ENCODE data around the gene AGXT. TPM values are rescaled to one million over a fixed set of nuclear protein-coding genes. Genes with fewer than 3 reads are reported as not detected.

Gene AGXT
- total RNA-seq, 1 experiment from 2014 or later: not detected

GRCh38 chr2:240852671-240853314, 15.8 kb upstream of the AGXT start:
- Histone ChIP-seq H3K36me3 (replicated peaks; ENCODE audit: control insufficient read depth, insufficient read depth, low read length) (no peaks in the 10 kb centered on the region), H3K27me3 (ENCODE audit: control insufficient read depth, insufficient read depth, low read length) (no peaks in the 10 kb centered on the region), H3K4me3 (ENCODE audit: insufficient read depth, low read depth, low read length) (no peak overlapping the region)
- DNase-seq: peak; percentile 34

- DNase-seq: no peak
- H3K4me3 ChIP-seq (ENCODE audit: insufficient read depth, low read depth, low read length): no peak overlapping the region
- no peaks in the 10 kb centered on the region for H3K27me3 ChIP-seq (ENCODE audit: control insufficient read depth, insufficient read depth, low read length)
- no peaks in the 10 kb centered on the region for H3K36me3 ChIP-seq (replicated peaks; ENCODE audit: control insufficient read depth, insufficient read depth, low read length)
Observed at GRCh38 chr2:240855670-240856069, 13.0 kb upstream of the AGXT start.

GRCh38 chr2:240856151-240856980, 12.3 kb upstream of the AGXT start:
- DNase-seq: peak; percentile 93
- Histone ChIP-seq H3K27me3 (ENCODE audit: control insufficient read depth, insufficient read depth, low read length) (no peaks in the 10 kb centered on the region), H3K4me3 (ENCODE audit: insufficient read depth, low read depth, low read length) (no peak overlapping the region), H3K36me3 (replicated peaks; ENCODE audit: control insufficient read depth, insufficient read depth, low read length) (no peaks in the 10 kb centered on the region)

GRCh38 chr2:240857039-240858008, 11.3 kb upstream of the AGXT start:
- Histone ChIP-seq H3K4me3 (ENCODE audit: insufficient read depth, low read depth, low read length) (no peak overlapping the region), H3K27me3 (ENCODE audit: control insufficient read depth, insufficient read depth, low read length) (no peaks in the 10 kb centered on the region), H3K36me3 (replicated peaks; ENCODE audit: control insufficient read depth, insufficient read depth, low read length) (no peaks in the 10 kb centered on the region)
- DNase-seq: peak; percentile 42

GRCh38 chr2:240858321-240858720, 10.3 kb upstream of the AGXT start:
- DNase-seq: peak; percentile 22

GRCh38 chr2:240858871-240859270, 9.8 kb upstream of the AGXT start:
- no peak for DNase-seq
- no peaks in the 10 kb centered on the region for H3K27me3 ChIP-seq (ENCODE audit: control insufficient read depth, insufficient read depth, low read length)

More at GRCh38 chr2:240858321-240858720, 10.3 kb upstream of the AGXT start:
- H3K36me3 ChIP-seq (replicated peaks; ENCODE audit: control insufficient read depth, insufficient read depth, low read length): no peaks in the 10 kb centered on the region
- no peaks in the 10 kb centered on the region for H3K27me3 ChIP-seq (ENCODE audit: control insufficient read depth, insufficient read depth, low read length)
- no peak overlapping the region for H3K4me3 ChIP-seq (ENCODE audit: insufficient read depth, low read depth, low read length)

GRCh38 chr2:240861547-240861946, 7.1 kb upstream of the AGXT start:
- no peak for DNase-seq
- no peaks in the 10 kb centered on the region for H3K27me3 ChIP-seq (ENCODE audit: control insufficient read depth, insufficient read depth, low read length)
- H3K4me3 ChIP-seq (ENCODE audit: insufficient read depth, low read depth, low read length): no peak overlapping the region
- no peaks in the 10 kb centered on the region for H3K36me3 ChIP-seq (replicated peaks; ENCODE audit: control insufficient read depth, insufficient read depth, low read length)

More at GRCh38 chr2:240858871-240859270, 9.8 kb upstream of the AGXT start:
- Histone ChIP-seq H3K36me3 (replicated peaks; ENCODE audit: control insufficient read depth, insufficient read depth, low read length) (no peaks in the 10 kb centered on the region), H3K4me3 (ENCODE audit: insufficient read depth, low read depth, low read length) (no peak overlapping the region)

GRCh38 chr2:240864475-240864874, 4.1 kb upstream of the AGXT start:
- H3K4me3 ChIP-seq (ENCODE audit: insufficient read depth, low read depth, low read length): no peak overlapping the region
- H3K36me3 ChIP-seq (replicated peaks; ENCODE audit: control insufficient read depth, insufficient read depth, low read length): no peaks in the 10 kb centered on the region
- DNase-seq: no peak
- no peaks in the 10 kb centered on the region for H3K27me3 ChIP-seq (ENCODE audit: control insufficient read depth, insufficient read depth, low read length)

GRCh38 chr2:240865391-240865790, 3.2 kb upstream of the AGXT start:
- Histone ChIP-seq H3K36me3 (replicated peaks; ENCODE audit: control insufficient read depth, insufficient read depth, low read length) (no peaks in the 10 kb centered on the region), H3K4me3 (ENCODE audit: insufficient read depth, low read depth, low read length) (no peak overlapping the region), H3K27me3 (ENCODE audit: control insufficient read depth, insufficient read depth, low read length) (no peaks in the 10 kb centered on the region)
- DNase-seq: no peak

GRCh38 chr2:240869109-240869955, 708 bp downstream of the AGXT start:
- no peaks in the 10 kb centered on the region for H3K27me3 ChIP-seq (ENCODE audit: control insufficient read depth, insufficient read depth, low read length)
- peak; percentile 63 for DNase-seq
- H3K4me3 ChIP-seq (ENCODE audit: insufficient read depth, low read depth, low read length): no peak overlapping the region
- no peaks in the 10 kb centered on the region for H3K36me3 ChIP-seq (replicated peaks; ENCODE audit: control insufficient read depth, insufficient read depth, low read length)

- no peaks in the 10 kb centered on the region for H3K27me3 ChIP-seq (ENCODE audit: control insufficient read depth, insufficient read depth, low read length)
- peak; percentile 49 for DNase-seq
- H3K4me3 ChIP-seq (ENCODE audit: insufficient read depth, low read depth, low read length): no peak overlapping the region
- no peaks in the 10 kb centered on the region for H3K36me3 ChIP-seq (replicated peaks; ENCODE audit: control insufficient read depth, insufficient read depth, low read length)
Observed at GRCh38 chr2:240869956-240870875, 1.6 kb downstream of the AGXT start.

- H3K27me3 ChIP-seq (ENCODE audit: control insufficient read depth, insufficient read depth, low read length): no peaks in the 10 kb centered on the region
- H3K4me3 ChIP-seq (ENCODE audit: insufficient read depth, low read depth, low read length): no peak overlapping the region
- H3K36me3 ChIP-seq (replicated peaks; ENCODE audit: control insufficient read depth, insufficient read depth, low read length): no peaks in the 10 kb centered on the region
- peak; percentile 54 for DNase-seq
Observed at GRCh38 chr2:240871071-240871958, 2.7 kb downstream of the AGXT start.

Data from H7 (cell line).